Stimulated activated CD4-positive, alpha-beta T cell treated with anti-CD3 and anti-CD28 coated beads, Interleukin-12 subunit alpha, Interleukin-12 subunit beta, amount 100 ng/mL, for 24 hours (primary cell): ENCODE measurements around the gene PTPRH.
"Not testable (repeated sequence)": the region's sequence is repeated elsewhere in the genome, so short reads cannot be mapped to it uniquely, and the experiment has no call there.

ENCODE experiments used
- DNase-seq, 2 experiments: peaks; one replicate each; pipeline ENCODE4 v3.0.0-alpha.2; 2020; ENCODE audit warnings: low read depth in 2 of 2

The PTPRH gene

DNA sequence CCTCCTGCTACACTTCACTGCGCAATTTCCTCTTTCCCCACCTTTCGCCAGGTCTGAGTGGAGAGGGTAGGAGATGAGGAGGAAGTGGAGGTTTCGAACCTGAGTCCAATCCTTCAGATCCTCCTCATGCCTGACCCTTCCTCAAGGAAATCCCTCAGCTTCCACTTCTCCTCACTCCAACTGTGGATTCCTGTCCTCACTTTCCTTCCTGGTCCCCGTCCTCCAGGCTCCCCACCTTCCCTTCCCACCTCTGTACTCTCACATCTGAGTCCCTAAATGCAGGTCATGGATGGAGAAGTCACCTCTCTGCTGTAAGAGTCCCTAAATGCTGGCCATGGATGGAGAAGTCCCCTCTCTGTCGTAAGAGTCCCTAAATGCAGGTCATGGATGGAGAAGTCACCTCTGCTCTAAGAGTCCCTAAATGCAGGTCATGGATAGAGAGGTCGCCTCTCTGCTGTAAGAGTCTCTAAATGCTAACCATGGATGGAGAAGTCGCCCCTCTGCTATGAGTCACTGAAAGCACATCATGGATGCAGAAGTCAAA lies 16.2 kb upstream of the PTPRH start:
- no peak for DNase-seq

DNA sequence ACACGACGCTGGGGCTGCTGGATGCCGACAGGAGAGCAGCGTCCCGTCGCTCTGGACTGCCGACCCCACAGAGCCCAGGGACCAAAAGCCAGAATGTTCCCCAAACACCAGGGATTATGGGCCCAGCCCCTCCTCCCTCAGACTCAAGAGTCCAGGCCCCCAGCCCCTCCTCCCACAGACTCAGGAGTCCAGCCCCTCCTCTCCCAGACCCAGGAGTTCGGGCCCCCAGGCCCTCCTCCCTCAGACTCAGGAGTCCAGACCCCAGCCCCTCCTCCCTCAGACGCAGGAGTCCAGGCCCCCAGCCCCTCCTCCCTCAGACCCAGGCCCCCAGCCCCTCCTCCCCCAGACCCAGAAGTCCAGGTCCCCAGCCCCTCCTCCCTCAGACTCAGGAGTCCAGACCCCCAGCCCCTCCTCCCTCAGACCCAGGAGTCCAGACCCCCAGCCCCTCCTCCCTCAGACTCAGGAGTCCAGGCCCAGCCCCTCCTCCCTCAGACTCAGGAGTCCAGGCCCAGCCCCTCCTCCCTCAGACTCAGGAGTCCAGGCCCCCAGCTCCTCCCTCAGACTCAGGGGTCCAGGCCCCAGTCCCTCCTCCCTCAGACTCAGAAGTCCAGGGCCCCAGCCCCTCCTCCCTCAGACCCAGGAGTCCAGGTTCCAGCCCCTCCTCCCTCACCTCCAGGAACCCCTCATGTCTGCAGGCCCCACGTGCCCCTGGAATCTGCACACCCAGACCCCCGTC lies 15.5 kb upstream of the PTPRH start:
- not testable (repeated sequence) for DNase-seq

DNA sequence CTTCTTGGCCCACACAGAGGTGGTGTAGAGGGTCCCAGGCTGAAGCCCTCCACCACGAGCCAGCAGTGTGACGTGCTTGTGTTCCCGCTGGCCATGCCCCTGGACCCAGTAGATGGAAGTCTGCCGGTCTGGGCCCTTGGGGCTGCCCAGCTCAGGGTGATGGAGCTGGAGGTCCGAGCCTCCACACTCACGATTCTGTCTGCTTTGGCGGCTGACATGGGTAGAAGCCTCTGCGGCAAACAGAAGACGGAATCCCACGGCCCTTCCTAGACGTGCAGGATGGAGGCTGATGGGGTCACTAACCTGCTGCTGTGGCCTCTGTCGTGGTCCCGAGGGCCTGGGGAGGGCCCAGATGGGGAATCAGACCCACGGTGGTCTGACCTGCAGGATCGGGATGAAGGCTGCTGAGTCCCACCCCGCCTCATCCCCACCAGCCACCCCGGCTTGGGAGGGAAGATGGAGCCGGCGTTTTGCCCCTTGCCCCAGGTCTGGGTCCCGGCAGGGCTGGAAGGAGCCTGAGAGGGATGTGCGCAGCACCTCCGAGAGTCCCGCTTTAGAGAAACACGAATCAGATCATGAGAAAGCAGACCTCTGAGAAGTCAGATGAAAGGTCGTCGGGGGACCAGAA lies 14.9 kb upstream of the PTPRH start:
- no peak for DNase-seq

DNA sequence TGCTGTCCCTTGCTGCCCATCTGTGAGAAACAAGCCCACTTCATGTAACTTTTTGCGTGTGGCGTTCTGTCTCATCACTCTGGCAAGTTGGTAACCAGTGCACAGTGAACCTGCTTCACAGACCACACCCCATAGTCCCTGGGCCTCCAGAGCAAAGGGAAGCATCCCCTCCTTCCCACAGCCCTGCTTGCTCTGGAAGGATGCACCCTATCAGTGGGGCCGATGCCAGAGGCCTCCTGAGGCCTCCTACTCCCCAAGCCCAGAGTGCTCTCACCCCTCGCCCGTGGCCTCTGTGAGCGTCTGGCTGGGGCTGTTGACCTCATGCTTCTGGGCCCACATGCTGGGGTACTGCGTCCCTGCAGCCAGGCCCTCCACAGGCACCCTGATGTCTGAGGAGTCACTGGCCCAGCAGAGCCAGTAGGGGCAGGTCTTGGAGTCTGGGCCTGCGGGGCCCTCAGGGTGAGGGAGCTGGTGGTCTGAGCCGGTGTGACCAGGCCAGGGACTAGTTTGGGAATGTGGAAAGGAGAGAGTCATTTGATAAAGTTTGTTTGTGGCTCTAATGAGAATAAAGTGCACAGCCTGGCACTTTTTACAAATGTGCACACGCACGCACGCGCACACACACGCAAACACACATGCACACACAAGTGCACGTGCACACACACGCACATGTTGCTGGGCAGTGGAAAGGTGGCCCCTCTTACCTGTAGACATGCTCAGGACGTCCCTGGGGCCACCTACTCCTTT lies 14.2 kb upstream of the PTPRH start:
- no peak for DNase-seq

DNA sequence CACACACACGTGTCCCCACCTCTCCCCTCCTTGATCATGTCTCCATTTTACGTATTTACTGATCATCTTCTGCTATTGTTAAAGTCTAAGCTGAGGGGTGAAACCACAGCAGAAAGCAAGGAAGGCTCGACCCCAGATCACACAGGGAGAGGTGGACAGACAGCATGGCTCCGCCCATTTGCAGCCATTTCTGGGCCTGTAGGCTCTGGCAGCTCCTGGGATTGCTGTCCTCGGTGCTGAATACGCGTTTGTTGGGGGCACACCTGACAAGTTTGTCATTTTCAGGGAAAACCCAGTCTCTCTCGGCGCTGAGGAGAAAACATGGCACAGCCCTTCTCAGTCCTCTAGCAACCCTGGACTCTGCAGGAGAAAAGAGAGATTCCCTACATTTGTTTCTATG lies 11.2 kb upstream of the PTPRH start:
- DNase-seq: no peak

DNA sequence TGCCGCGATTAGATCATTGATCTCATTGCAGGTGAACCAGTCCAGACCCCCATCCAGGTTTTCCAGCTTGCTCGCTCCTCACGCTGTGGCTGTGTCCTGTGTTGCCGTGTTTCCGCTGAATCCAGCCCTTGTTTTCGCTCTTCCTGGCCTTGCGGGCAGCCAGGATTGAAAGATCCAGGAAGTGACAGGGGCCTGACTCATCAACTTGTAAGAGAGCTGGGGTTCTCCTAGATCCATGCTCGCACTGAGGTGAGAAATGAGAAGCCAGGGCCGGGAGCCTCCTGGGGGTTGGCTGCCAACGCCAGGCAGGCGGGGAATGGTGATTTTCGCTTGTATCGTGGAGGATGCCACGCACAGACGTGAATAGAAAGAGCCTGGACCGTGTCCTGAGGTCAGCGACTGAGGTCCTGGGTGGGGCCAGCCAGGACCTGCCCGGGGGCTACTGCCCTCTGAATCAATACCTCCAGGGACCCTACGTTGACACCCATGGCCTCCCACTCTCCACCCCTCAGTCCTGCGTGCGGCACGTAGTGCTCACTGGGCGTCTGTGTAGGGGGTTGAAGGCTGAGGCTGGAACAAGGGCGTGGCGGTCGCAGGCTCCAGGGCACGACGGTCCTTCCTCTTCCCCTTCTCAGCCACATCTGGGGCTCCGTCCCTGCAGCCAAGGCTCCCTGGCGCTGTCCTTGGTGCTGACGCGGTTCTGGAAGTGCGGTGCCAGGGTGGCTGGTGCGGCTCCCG lies 7.3 kb upstream of the PTPRH start:
- DNase-seq: peak; percentile 43 to 44

DNA sequence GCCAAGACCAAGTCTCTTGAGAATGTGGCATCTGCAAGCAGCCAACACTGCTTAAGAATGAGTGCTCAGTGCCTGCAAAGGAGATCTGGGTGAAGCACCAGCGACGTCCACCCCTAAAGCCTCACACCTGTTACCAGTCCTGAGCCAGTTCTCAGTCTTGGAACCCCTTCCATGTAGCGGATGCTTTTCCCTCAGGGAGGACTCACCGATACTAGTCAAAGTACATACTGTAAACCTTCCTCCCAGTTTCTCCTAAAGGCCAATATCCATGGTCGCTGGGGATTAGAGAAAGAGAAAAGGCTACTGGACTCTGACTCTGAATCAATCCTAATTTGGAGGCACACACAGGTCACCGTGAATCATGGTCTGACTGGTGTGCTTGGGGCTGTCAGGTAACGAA lies 4.2 kb upstream of the PTPRH start:
- no peak for DNase-seq

DNA sequence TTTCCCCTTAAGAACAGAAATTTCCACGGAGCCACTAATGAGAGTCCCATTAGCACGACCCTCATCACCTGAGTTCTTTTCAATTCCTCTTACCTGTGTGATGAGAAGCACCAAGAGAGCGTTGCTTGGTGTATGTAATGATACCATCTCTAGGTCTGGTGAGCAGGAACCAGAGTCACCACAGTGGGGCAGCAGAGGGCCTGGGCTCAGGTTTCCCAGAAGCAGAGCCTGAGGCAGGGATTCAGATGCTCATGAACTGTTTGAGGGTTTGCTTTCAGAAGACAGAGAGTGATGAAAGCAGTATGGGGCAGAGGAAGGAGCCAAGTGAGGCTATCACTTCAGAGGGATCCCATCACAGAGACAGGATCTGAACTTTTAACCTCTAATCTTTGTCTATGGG lies 3.1 kb upstream of the PTPRH start:
- peak in 1 of 2 experiments; percentile 57 for DNase-seq

DNA sequence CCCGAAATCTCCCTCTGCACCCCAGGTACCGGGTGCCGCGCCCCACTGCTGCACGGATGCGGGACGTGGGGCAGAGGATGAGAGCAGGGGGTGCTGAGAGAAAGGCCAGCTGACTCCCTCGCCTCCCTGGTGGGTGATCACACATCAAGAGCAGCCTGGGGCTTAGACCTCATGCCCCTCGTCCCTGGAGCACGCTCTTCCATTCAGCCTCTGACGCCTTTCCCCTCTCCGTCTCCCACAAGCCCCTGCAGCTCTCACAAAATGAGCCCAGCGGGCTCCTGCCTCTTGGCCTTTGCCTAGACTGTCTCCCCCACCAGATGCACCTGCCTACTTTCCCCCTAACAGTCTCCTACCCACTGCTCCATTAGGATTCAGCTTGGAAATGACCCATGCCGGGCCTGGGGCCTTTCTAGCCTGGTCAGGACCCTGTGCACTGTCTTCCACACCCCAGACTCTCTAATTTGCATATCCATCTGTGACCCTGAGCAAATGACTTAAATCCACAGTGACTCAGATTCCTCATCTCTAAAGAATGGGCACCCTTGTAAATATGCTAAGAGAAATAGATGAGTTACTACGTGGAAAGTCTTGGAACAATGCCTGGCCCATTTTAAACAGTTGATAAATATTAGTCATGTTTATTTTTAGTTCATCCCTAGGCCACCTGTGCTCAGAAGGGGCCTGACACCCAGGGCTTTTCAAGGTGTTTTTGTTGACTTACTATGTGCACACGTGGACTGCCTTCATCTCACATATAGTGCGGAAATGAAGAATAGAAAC lies 582 bp upstream of the PTPRH start:
- no peak for DNase-seq

DNA sequence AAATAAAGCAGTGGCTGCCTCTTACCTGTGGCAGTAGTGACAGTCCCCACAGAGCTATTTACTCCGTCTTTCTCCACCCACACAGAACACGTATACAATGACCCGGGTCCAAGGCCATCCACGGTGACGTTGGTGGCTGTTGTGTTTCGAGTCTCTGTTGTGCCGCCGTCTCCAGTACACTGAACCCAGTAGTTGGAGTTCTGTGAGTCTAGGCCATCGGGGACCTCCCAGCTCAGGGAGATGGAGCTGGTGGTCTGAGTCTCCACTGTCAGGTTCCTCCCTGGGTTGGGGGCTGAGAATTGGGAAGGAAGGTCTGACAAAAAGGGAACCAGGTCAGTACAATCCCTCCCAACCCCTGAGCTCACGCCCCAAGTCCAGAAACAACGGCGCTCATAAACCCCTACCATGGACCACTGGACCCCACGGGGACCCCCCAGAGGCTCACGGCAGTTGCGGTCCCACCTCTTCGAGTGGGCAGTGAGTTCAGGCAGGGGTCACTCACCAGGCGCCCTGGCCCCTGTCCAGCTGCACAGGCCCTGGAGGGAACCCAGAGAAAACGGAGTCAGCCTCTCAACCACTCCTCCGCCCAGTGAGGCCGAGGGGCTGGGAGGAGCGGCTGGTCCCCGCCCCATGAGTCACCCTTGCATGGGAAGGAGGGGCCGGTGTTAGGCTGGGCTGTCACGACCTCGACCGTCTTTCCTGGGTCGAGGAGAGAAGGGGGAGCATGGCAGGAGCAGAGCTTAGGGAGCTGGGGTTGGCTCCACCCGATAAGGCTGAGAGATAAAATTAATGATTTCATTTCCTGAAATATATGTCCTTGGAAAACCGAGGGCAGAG lies 2.4 kb downstream of the PTPRH start:
- peak in 1 of 2 experiments; percentile 54 for DNase-seq

DNA sequence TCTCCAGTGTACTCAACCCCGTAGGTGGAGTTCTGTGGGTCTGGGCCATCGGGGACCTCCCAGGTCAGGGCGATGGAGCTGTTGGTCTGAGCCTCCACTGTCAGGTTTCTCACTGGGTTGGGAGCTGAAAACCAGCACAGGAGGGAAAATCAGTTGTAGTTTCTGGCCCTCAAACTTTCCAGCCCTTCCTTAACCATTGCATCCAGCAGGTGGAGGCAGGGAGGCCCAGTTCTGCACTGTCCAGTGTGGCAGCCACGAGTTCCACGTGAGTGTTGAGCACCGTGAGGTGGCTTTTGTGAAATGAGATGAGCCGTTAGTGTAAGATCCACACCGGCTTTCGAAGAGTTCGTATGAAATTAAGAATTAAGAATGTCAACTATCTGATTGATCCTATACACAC lies 7.1 kb downstream of the PTPRH start:
- not testable (repeated sequence) for DNase-seq

DNA sequence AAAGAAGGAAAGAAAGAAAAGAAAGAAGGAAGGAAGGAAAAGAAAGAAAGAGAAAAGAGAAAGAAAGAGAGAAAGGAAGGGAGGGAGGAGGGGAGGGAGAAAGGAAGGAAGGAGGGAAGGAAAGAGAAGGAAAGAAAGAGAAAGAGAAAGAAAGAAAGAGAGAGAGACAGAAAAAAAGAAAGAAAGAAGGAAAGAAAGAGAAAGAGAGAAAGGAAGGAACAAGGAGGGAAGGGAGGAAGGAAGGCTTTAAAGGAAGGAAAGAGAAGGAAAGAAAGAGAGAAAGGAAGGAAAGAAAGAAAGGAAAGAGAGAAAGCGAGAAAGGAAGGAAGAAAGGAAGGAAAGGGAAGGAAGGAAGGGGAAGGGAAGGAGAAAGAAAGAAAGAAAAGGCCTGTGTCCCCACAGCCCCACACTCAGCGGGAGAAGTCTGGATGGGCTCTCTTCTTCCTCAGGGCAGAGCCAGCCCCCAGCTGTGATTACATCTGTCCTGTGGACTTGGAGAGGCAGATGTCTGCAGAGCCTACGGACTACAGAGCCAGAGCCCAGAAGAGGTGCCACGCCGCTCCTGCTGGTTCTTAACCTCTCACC lies 9.6 kb downstream of the PTPRH start:
- no peak for DNase-seq

DNA sequence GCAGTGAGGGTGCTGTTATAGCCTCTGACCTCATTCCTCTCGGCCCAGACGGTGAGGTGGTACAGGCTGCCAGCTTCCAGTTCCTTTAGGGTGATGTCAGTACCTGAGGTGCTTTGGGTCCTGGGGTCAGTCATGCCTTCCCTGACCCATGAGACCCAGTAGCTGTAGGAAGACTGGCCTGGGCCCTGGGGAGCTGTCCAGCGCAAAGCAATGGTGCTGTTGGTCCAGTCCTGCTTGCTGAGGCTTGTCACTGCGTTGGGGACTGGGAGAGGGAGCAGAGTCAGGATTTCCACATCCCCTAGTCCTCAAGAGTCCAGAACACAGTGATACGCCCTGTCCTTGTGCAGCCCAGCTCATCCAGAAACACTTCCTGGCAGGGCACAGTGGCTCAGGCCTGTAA lies 10.7 kb downstream of the PTPRH start:
- DNase-seq: no peak

DNA sequence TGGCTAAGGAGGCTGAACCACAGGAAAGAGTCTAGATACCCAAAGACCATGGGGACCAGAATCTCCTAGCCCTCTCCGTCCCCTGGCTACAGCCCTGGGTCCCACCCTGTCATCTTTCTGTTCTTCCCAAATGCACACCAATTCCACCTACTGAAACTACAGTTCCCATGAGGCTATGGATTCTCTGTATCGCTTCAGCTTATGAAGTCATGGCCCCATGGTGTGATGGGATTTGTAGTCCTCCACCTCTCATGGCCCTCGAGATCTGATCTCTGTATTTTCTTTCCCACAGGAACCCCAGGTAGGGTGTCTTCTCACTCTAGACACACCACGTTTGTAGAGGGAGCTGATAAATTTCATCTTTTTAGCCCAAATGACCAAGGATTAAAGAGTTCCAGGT lies 11.8 kb downstream of the PTPRH start:
- DNase-seq: no peak

DNA sequence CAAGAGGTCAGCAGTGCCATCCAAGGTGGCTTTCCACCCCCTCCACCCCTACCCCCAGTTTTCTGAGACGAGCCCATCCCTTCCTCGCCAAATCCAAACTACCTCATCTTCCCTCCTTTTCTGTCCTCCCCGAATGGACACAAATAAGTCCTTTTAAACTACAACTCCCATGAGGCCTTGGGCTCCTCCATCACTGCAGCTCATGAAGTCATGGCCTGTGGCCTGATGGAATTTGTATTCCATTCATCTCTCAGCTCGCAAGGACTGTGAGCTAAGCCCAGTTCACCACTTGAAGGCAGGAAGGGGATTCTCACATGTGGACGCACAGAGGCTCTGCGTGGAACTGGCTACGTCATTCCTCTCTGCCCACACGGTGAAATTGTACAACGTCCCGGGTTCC lies 12.5 kb downstream of the PTPRH start:
- no peak for DNase-seq

DNA sequence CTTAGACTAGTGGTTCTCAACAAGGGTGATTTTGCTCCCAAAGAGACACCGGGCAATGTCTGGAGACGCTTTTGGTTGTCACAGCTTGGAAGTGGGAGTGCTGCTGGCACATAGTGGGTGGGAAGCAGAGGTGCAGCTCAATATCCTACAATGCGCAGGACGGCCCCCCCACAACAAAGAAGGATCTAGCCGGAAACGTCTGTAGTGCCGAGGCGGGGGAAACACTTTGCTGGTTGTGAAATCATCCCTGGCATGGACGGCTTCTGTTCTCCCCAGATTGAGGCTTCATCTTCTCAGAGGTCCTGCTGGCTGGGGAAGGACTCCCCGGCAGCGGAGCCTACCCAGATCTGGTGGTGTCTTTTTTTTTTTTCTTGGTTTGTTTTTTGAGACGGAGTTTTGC lies 15.8 kb downstream of the PTPRH start:
- no peak for DNase-seq

DNA sequence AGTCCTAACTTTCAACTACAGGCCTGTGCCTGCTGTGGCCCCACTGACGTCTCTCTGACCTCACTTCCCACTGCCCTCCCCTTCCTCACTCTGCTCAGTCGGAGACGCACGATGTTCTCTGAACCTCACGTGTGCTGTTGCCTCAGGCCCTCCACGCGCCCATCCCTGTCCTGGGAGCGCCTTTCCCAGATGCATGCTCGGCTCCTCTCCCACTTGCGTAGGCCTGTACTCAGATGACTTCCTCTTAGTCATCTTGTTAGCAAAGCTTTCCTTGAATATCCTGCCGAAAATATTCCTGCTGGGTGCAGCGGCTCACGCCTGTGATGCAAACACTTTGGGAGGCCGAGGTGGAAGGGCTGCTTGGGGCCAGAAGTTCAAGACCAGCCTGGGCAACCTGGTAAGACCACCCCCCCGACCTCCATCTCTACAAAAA lies 19.9 kb downstream of the PTPRH start:
- DNase-seq: no peak

DNA sequence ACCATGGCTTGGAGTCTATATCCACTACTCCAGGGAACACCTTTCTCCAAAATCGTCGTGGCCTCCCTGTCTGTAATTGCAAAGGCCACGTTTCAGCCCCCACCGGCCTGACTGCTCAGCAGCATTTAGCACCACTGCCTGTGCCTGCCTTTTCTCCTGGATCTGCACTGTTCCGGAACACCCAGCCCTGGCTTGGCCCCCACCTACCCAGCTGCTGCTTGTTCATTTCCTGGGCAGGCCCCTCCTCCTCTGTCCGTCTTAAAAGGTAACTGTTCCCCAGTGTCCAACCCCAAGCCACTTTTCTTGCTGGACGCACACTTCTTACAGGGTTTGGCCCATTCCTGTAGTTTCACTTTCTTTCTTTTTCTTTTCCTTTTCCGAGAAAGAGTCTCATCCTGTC lies 20.7 kb downstream of the PTPRH start:
- DNase-seq: no peak

DNA sequence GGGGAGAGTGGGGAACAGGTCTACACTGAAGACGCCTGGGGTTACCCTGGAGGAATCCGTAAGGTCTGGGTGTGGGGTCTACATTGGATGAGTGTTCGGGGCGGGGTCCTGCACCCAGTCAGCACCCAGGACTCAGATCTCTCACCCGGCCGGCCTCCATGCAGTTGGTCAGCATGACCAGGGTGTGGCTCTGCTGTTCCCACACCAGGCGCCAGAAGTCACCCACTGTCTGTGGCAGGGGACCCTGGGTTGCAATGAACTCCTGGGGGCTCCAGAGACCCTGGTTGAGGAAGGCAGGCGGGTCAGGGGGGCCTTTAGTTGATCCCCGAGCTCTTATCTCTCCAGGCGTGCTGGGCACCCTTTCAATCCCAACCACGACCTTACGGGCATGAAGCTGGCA lies 23.2 kb downstream of the PTPRH start:
- no peak for DNase-seq

DNA sequence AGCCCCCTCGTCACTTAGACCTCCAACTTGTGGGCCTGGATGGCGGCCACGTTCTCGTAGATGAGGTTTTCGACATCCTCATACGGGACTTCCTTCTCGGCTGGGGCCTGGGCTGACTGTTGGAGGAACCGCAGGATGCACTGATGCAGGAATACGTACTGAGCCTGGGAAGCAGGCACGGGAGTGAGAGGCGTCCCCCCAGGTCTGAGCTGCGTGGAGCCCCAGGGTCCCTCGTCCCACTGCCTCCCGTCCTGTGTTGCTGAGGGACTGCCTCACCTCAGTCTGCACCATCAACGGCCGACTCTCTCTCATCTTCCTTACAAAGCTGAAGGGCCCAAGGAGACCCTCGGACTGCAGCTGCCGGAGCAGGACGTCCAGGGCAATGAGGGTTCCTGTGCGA lies 27.6 kb downstream of the PTPRH start:
- no peak for DNase-seq
